Measurements from ENCODE around the gene CMTR2.

- no peak for TF ChIP-seq BHLHE40 (IDR thresholded peaks at IDR 0.05; ENCODE audit: low read depth, low read length)
- TF ChIP-seq, protein P1, sequence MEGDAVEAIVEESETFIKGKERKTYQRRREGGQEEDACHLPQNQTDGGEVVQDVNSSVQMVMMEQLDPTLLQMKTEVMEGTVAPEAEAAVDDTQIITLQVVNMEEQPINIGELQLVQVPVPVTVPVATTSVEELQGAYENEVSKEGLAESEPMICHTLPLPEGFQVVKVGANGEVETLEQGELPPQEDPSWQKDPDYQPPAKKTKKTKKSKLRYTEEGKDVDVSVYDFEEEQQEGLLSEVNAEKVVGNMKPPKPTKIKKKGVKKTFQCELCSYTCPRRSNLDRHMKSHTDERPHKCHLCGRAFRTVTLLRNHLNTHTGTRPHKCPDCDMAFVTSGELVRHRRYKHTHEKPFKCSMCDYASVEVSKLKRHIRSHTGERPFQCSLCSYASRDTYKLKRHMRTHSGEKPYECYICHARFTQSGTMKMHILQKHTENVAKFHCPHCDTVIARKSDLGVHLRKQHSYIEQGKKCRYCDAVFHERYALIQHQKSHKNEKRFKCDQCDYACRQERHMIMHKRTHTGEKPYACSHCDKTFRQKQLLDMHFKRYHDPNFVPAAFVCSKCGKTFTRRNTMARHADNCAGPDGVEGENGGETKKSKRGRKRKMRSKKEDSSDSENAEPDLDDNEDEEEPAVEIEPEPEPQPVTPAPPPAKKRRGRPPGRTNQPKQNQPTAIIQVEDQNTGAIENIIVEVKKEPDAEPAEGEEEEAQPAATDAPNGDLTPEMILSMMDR (conservative IDR thresholded peaks at IDR 0.05; ENCODE audit: low read depth, low read length), result no peak
- no peak for TF ChIP-seq RCOR1 (IDR thresholded peaks at IDR 0.05; ENCODE audit: insufficient replicate concordance, low read length)
- no peak for TF ChIP-seq USF2 (IDR thresholded peaks at IDR 0.05; ENCODE audit: low read depth, low read length)
- TF ChIP-seq MAZ (IDR thresholded peaks at IDR 0.05; ENCODE audit: borderline replicate concordance, low read depth, low read length), result no peak
- no peak for TF ChIP-seq POLR2A (IDR thresholded peaks at IDR 0.05; ENCODE audit: low read depth, low read length)
- TF ChIP-seq MAFK (IDR thresholded peaks at IDR 0.05; ENCODE audit: low read depth, low read length), result no peak
- no peak for TF ChIP-seq FOS (IDR thresholded peaks at IDR 0.05; ENCODE audit: low read depth, low read length)
- TF ChIP-seq, protein P2, sequence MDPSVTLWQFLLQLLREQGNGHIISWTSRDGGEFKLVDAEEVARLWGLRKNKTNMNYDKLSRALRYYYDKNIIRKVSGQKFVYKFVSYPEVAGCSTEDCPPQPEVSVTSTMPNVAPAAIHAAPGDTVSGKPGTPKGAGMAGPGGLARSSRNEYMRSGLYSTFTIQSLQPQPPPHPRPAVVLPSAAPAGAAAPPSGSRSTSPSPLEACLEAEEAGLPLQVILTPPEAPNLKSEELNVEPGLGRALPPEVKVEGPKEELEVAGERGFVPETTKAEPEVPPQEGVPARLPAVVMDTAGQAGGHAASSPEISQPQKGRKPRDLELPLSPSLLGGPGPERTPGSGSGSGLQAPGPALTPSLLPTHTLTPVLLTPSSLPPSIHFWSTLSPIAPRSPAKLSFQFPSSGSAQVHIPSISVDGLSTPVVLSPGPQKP (IDR thresholded peaks at IDR 0.05; ENCODE audit: borderline replicate concordance, low read depth, low read length), result no peak
- TF ChIP-seq RFX5 (IDR thresholded peaks at IDR 0.05; ENCODE audit: low read depth, low read length), result no peak
- TF ChIP-seq CHD1 (IDR thresholded peaks at IDR 0.05; ENCODE audit: low read depth, low read length), result no peak
These were observed 5.6 kb downstream of the CMTR2 start for GRCh38 chr16:71283612-71284011.
